Measurements from ENCODE around the gene DEFB115.

DEFB115 gene

DNA sequence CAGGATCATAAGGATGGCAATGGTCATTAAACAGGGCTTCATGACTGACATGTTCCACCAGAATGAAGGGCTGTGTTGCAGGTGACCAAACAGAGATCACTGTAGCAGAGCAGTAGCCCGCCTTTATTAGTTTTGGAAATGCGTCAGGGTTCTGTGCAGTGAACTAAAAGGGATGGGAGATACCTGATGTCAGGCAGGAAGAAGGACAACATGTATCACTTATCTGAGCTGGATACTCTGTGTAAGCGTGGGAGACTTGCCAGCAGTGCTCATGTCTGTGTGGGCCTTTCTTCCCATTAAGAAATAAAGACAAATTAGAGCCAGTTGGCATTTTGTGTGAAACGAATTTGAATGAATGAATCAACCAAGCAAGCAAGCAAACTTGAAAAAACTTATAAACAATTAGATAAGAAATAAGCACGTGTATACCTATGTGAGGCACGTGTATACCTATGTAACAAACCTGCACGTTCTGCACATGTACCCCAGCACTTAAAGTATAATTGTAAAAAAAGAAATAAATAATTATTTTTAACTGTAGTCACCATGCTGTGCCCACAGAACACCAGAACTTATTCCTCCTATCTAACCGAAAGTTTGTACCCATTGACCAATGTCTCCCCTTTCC is 51.2 kb downstream of the DEFB115 start, which contains the start of gene DEFB116:
TSS of gene DEFB116 (minus strand) at position 51 of the 628 bp plus-strand sequence. CDS start at position 51, 0 bp downstream.
- no peak within 1 kb of the TSS for H3K9ac ChIP-seq (ENCODE audit: low read length)
- no peak within 1 kb of the TSS for H2AFZ ChIP-seq (ENCODE audit: low read depth, low read length)
- H3K4me3 ChIP-seq (ENCODE audit: low read length) = no peak within 1 kb of the TSS
- no peak within 1 kb of the TSS for H3K4me2 ChIP-seq (ENCODE audit: low read length)
- peaks cover 4% of the 10 kb centered on the region for H3K9me3 ChIP-seq (ENCODE audit: insufficient read depth, low read length)
- no peaks in the 10 kb centered on the region for H3K36me3 ChIP-seq (replicated peaks; ENCODE audit: low read depth, low read length)
- no peaks in the 10 kb centered on the region for H3K4me1 ChIP-seq (ENCODE audit: low read length)
- no peaks in the 10 kb centered on the region for H3K27me3 ChIP-seq (ENCODE audit: low read depth, low read length)
- no peak within 1 kb of the TSS for H3K27ac ChIP-seq (ENCODE audit: low read length)
- no peaks in the 10 kb centered on the region for H3K79me2 ChIP-seq (ENCODE audit: low read length)
- TF ChIP-seq EZH2phosphoT487 (IDR thresholded peaks at IDR 0.05; ENCODE audit: low read depth) = no peak
- TF ChIP-seq, protein P1, sequence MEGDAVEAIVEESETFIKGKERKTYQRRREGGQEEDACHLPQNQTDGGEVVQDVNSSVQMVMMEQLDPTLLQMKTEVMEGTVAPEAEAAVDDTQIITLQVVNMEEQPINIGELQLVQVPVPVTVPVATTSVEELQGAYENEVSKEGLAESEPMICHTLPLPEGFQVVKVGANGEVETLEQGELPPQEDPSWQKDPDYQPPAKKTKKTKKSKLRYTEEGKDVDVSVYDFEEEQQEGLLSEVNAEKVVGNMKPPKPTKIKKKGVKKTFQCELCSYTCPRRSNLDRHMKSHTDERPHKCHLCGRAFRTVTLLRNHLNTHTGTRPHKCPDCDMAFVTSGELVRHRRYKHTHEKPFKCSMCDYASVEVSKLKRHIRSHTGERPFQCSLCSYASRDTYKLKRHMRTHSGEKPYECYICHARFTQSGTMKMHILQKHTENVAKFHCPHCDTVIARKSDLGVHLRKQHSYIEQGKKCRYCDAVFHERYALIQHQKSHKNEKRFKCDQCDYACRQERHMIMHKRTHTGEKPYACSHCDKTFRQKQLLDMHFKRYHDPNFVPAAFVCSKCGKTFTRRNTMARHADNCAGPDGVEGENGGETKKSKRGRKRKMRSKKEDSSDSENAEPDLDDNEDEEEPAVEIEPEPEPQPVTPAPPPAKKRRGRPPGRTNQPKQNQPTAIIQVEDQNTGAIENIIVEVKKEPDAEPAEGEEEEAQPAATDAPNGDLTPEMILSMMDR (IDR thresholded peaks at IDR 0.05; ENCODE audit: low read depth, low read length) = no peak
- no peaks in the 10 kb centered on the region for H4K20me1 ChIP-seq (ENCODE audit: insufficient read depth, low read length)

All from OCI-LY3 (cell line).